GM12801 (cell line): ENCODE data around the gene THOC6.

Experiments used
- CTCF ChIP-seq: IDR thresholded peaks from one replicate; pipeline ENCODE4 v1.5.1; 2011; ENCODE audit warnings: control low read depth; ENCODE audit not compliant: insufficient read length; ENCODE audit errors: extremely low read depth

The THOC6 gene

DNA sequence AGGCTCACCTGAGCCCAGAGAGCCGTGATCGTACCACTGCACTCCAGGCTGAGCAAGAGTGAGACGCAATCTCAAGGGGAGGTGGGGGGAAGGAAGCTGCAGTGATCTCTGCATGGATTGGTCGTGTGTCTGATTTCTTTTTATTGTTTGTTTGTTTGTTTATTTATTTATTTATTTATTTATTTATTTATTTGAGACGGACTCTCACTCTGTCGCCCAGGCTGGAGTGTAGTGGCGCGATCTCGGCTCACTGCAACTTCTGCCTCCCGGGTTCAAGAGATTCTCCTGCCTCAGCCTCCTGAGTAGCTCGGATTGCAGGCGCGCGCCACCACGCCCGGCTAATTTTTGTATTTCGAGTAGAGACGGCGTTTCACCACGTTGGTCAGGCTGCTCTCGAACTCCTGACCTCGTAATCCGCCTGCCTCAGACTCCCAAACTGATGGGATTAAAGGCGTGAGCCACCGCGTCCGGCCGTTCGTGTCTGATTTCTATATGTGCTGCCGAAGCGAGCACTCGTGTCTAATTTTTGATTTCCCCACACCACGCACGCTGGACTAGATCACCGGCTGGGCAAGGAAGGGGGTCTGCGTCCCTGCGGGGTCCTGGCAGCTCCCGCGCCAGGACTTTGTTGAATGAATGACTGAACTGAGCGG is 4.1 kb upstream of the THOC6 start:
- no peak for TF ChIP-seq CTCF

GRCh38 chr16:3020247-3020603 is 3.6 kb upstream of the THOC6 start, which contains the start of gene TNFRSF12A:
TSS of gene TNFRSF12A (plus strand) at chr16:3020368. CDS start at chr16:3020398, 30 bp downstream.
- TF ChIP-seq CTCF: no peak

- TF ChIP-seq CTCF: no peak
Observed at GRCh38 chr16:3020604-3021448, 3.0 kb upstream of the THOC6 start.

GRCh38 chr16:3021449-3022207 is 2.2 kb upstream of the THOC6 start:
- no peak for TF ChIP-seq CTCF

GRCh38 chr16:3022208-3022683 is 1.6 kb upstream of the THOC6 start:
- TF ChIP-seq CTCF: no peak

DNA sequence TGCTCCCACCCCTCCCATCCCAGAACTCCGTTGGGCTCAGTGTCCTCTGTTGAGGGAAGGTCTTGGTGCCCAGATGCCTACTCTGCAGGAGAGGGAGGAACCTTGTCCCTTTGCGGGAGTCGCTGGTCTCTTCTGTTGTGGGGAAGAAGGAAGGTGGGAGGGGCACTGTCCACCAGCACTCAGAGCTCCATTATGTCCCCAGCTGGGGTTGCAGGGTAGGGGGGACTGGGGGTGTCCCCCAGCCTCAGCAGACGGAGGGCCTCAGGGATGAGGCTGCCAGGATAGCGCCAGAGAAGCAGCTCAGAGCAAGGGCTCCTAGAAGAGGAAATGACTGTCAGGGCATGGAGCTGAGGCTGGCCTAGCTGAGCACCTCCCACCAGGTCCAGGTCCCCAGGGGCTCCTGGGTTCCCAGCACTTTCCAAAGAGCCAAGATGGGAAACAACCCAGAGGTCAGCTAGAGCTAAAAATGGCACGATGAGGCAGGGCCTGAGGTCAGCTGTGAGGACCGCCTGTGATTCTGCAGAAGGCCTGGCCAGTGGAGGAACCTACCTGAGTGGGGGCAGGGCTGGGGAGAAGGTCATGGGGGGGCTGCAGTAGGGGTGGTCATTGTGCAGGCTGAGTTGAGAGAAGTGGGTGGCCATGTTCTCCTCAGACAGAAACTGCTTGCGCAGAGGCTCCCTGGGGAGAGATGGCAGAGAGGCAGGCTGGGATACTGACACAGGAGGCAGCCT is 986 bp upstream of the THOC6 start:
- no peak for TF ChIP-seq CTCF

DNA sequence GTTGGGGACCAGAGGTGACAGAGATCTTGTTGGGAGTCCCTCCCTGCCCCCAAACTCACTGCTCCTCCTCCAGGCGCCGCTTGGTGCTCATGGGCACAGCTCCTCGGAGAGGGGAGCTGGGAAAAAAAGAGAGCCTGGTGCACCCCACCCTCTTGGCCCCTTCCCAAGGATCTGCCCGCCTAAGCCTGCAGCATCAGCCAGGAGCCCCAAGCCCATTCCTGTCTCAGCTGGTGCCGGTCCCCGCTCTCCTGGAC is 493 bp upstream of the THOC6 start:
- no peak for TF ChIP-seq CTCF
